ENCODE results near the gene DYNC1H1.

DYNC1H1 gene

DNA sequence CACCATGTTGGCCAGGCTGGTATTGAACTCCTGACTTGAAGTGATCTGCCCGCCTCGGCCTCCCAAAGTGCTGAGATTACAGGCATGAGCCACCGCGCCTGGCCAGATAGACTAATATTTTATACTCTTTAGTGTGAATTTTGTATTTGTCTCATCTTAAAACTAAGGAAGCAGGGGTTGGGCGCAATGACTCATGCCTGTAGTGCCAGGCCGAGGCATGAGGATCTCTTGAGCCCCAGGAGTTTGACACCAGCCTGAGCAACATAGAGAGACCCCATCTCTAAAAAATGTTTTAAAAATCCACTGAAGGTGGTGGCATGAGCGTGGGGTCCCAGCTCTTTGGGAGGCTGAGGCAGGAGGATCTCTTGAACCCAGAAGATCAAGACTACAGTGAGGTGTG is 9.0 kb downstream of the DYNC1H1 start:
- Histone ChIP-seq H2BK15ac (ENCODE audit: low read length) (no peak overlapping the region), H2AK5ac (ENCODE audit: low read depth, low read length) (no peak overlapping the region), H3K27ac (replicated peaks; ENCODE audit: low read length) (no peak overlapping the region), H3K4me2 (ENCODE audit: insufficient read depth, low read length, poor library complexity, severe bottlenecking) (no peak overlapping the region), H2BK5ac (ENCODE audit: low read length) (no peak overlapping the region), H3K14ac (ENCODE audit: low read length) (no peak overlapping the region), H3K9ac (ENCODE audit: low read depth, low read length, poor library complexity) (no peak overlapping the region), H3K4ac (ENCODE audit: low read length) (no peak overlapping the region), H3K18ac (ENCODE audit: low read length) (no peak overlapping the region), H2AFZ (ENCODE audit: low read length) (no peak overlapping the region), H3K27me3 (ENCODE audit: control insufficient read depth in 3 of 3, insufficient read depth in 3 of 3, low read depth in 1 of 3, low read length in 3 of 3) (no peaks in the 10 kb centered on the region), H3K4me1 (ENCODE audit: control insufficient read depth in 2 of 2, insufficient read depth in 1 of 2, low read depth in 1 of 2, low read length in 2 of 2) (no peaks in the 10 kb centered on the region), H4K8ac (ENCODE audit: low read depth, low read length) (no peak overlapping the region), H3K4me3 (ENCODE audit: low read length in 2 of 2) (no peak overlapping the region), H4K91ac (ENCODE audit: low read depth, low read length, poor library complexity) (no peak overlapping the region), H2BK12ac (ENCODE audit: low read length) (no peak overlapping the region), H2BK120ac (ENCODE audit: low read depth, low read length) (no peak overlapping the region), H3K79me1 (ENCODE audit: low read depth, low read length) (peaks cover 7% of the 10 kb centered on the region), H3K23ac (ENCODE audit: low read depth, low read length, poor library complexity) (no peak overlapping the region), H3K36me3 (replicated peaks in 1 of 2; ENCODE audit: control insufficient read depth in 2 of 2, insufficient read depth in 2 of 2, low read length in 2 of 2) (peaks cover 7 to 73% of the 10 kb centered on the region in 2 donors), H3K9me3 (replicated peaks in 1 of 2; ENCODE audit: control insufficient read depth in 2 of 2, insufficient read depth in 1 of 2, low read depth in 1 of 2, low read length in 2 of 2) (no peaks in the 10 kb centered on the region)
- DNase-seq (ENCODE audit: low spot score), result no peak
- no CpG with 5 or more reads among the region's 7 CpGs for WGBS, 2 donors (ENCODE audit: extremely low coverage in 2 of 2, insufficient read length in 2 of 2, insufficient replicate concordance in 1 of 2)

DNA sequence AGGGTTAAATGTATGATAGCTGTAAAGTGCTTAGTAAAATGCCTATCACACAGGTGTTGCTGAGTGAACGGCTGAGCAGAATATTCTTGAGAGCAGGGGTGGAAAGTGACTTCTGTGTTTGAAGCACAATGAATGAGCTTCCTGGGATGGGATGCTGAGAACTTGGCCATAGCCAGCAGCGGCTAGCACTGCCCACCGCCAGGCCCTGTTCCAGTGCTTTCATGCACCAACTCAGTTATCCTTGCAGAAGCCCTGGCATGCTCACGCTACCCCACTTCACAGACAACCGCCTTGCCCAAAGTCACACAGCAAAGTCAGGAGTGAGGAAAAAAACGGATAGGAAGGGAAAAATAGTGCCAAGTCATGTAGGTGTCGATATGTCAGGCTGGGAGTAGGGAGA is 10.9 kb downstream of the DYNC1H1 start:
- Histone ChIP-seq H4K91ac (ENCODE audit: low read depth, low read length, poor library complexity) (no peak overlapping the region), H3K27ac (replicated peaks; ENCODE audit: low read length) (no peak overlapping the region), H3K23ac (ENCODE audit: low read depth, low read length, poor library complexity) (no peak overlapping the region), H3K36me3 (replicated peaks in 1 of 2; ENCODE audit: control insufficient read depth in 2 of 2, insufficient read depth in 2 of 2, low read length in 2 of 2) (peaks cover 15 to 76% of the 10 kb centered on the region in 2 donors), H3K27me3 (ENCODE audit: control insufficient read depth in 3 of 3, insufficient read depth in 3 of 3, low read depth in 1 of 3, low read length in 3 of 3) (no peaks in the 10 kb centered on the region), H2BK120ac (ENCODE audit: low read depth, low read length) (no peak overlapping the region), H2BK12ac (ENCODE audit: low read length) (no peak overlapping the region), H2BK5ac (ENCODE audit: low read length) (no peak overlapping the region), H4K8ac (ENCODE audit: low read depth, low read length) (no peak overlapping the region), H3K18ac (ENCODE audit: low read length) (no peak overlapping the region), H3K9me3 (replicated peaks in 1 of 2; ENCODE audit: control insufficient read depth in 2 of 2, insufficient read depth in 1 of 2, low read depth in 1 of 2, low read length in 2 of 2) (no peaks in the 10 kb centered on the region), H3K4me2 (ENCODE audit: insufficient read depth, low read length, poor library complexity, severe bottlenecking) (no peak overlapping the region), H3K4me3 (ENCODE audit: low read length in 2 of 2) (no peak overlapping the region), H3K9ac (ENCODE audit: low read depth, low read length, poor library complexity) (no peak overlapping the region), H3K4me1 (ENCODE audit: control insufficient read depth in 2 of 2, insufficient read depth in 1 of 2, low read depth in 1 of 2, low read length in 2 of 2) (no peaks in the 10 kb centered on the region), H2AFZ (ENCODE audit: low read length) (no peak overlapping the region), H3K79me1 (ENCODE audit: low read depth, low read length) (peaks cover 7% of the 10 kb centered on the region), H2BK15ac (ENCODE audit: low read length) (no peak overlapping the region), H3K4ac (ENCODE audit: low read length) (no peak overlapping the region), H2AK5ac (ENCODE audit: low read depth, low read length) (no peak overlapping the region), H3K14ac (ENCODE audit: low read length) (no peak overlapping the region)
- DNase-seq (ENCODE audit: low spot score), result no peak
- no CpG with 5 or more reads among the region's 7 CpGs for WGBS, 2 donors (ENCODE audit: extremely low coverage in 2 of 2, insufficient read length in 2 of 2, insufficient replicate concordance in 1 of 2)

DNA sequence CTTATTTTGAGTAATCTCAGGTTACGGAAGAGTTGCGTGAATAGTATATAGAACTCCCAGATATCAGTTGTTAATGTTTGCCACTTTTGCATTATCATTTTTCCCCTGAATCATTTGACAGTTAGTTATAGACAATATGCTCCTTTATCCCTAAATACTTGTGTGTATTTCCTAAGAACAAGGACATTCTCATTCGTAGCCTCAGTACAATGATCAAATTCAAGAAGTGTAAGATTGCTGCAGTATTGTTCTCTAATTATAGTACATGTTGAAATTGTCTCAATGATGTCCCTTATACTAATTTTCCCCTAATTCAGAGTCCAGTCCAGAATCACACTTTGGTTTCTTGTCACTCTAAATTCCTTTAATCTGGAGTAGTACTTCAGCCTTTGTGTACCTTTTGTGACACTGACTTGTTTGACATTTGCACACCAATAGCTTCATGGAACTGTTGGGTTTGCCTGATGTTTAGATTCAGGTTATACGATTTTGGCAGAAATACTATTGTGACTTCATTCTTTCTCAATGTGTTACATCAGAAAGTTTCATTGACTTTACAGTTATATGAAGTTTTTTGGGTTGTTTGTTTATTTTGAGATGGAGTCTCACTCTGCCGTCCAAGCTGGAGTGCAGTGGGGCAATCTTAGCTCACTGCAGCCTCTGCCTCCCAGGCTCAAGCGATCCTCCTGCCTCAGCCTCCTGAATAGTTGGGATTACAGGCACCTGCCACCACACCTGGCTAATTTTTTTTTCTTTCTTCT is 13.1 kb downstream of the DYNC1H1 start:
- no peak overlapping the region for H4K8ac ChIP-seq (ENCODE audit: low read depth, low read length)
- no peak overlapping the region for H2BK5ac ChIP-seq (ENCODE audit: low read length)
- peaks cover 26 to 88% of the 10 kb centered on the region in 2 donors for H3K36me3 ChIP-seq (replicated peaks in 1 of 2; ENCODE audit: control insufficient read depth in 2 of 2, insufficient read depth in 2 of 2, low read length in 2 of 2)
- H3K4me2 ChIP-seq (ENCODE audit: insufficient read depth, low read length, poor library complexity, severe bottlenecking), result no peak overlapping the region
- H2AK5ac ChIP-seq (ENCODE audit: low read depth, low read length), result no peak overlapping the region
- no peaks in the 10 kb centered on the region for H3K27me3 ChIP-seq (ENCODE audit: control insufficient read depth in 3 of 3, insufficient read depth in 3 of 3, low read depth in 1 of 3, low read length in 3 of 3)
- no peak overlapping the region for H3K4ac ChIP-seq (ENCODE audit: low read length)
- no peak for DNase-seq (ENCODE audit: low spot score)
- H3K18ac ChIP-seq (ENCODE audit: low read length), result no peak overlapping the region
- H3K4me1 ChIP-seq (ENCODE audit: control insufficient read depth in 2 of 2, insufficient read depth in 1 of 2, low read depth in 1 of 2, low read length in 2 of 2), result no peaks in the 10 kb centered on the region
- H3K79me1 ChIP-seq (ENCODE audit: low read depth, low read length), result peaks cover 6% of the 10 kb centered on the region
- H3K23ac ChIP-seq (ENCODE audit: low read depth, low read length, poor library complexity), result no peak overlapping the region
- H3K9ac ChIP-seq (ENCODE audit: low read depth, low read length, poor library complexity), result no peak overlapping the region
- H2AFZ ChIP-seq (ENCODE audit: low read length), result no peak overlapping the region
- no peak overlapping the region for H2BK12ac ChIP-seq (ENCODE audit: low read length)
- H3K9me3 ChIP-seq (replicated peaks in 1 of 2; ENCODE audit: control insufficient read depth in 2 of 2, insufficient read depth in 1 of 2, low read depth in 1 of 2, low read length in 2 of 2), result no peaks in the 10 kb centered on the region
- no peak overlapping the region for H3K27ac ChIP-seq (replicated peaks; ENCODE audit: low read length)
- no peak overlapping the region for H3K14ac ChIP-seq (ENCODE audit: low read length)
- WGBS, 2 donors (ENCODE audit: extremely low coverage in 2 of 2, insufficient read length in 2 of 2, insufficient replicate concordance in 1 of 2), result no CpG with 5 or more reads among the region's 6 CpGs
- no peak overlapping the region for H4K91ac ChIP-seq (ENCODE audit: low read depth, low read length, poor library complexity)
- no peak overlapping the region for H2BK120ac ChIP-seq (ENCODE audit: low read depth, low read length)
- no peak overlapping the region for H3K4me3 ChIP-seq (ENCODE audit: low read length in 2 of 2)
- no peak overlapping the region for H2BK15ac ChIP-seq (ENCODE audit: low read length)

DNA sequence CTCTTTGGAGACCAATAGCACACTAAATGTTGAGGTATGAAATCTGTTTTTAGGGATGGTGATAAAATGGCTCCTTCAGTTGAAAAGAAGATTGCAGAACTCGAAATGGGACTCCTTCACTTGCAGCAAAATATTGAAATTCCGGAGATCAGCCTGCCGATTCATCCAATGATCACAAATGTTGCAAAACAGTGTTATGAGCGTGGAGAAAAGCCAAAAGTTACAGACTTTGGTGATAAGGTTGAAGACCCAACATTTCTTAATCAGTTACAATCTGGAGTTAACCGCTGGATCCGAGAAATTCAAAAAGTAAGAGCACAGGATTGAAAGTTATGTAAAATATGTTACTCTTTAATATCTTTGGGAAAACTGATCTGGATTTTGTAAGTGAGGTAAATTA is 15.3 kb downstream of the DYNC1H1 start:
- Histone ChIP-seq H2AFZ (ENCODE audit: low read length) (no peak overlapping the region), H3K18ac (ENCODE audit: low read length) (no peak overlapping the region), H2BK120ac (ENCODE audit: low read depth, low read length) (no peak overlapping the region), H3K23ac (ENCODE audit: low read depth, low read length, poor library complexity) (no peak overlapping the region), H3K27me3 (ENCODE audit: control insufficient read depth in 3 of 3, insufficient read depth in 3 of 3, low read depth in 1 of 3, low read length in 3 of 3) (no peaks in the 10 kb centered on the region), H3K79me1 (ENCODE audit: low read depth, low read length) (peaks cover 3% of the 10 kb centered on the region), H2BK15ac (ENCODE audit: low read length) (no peak overlapping the region), H3K9ac (ENCODE audit: low read depth, low read length, poor library complexity) (no peak overlapping the region), H2BK5ac (ENCODE audit: low read length) (no peak overlapping the region), H3K4me2 (ENCODE audit: insufficient read depth, low read length, poor library complexity, severe bottlenecking) (no peak overlapping the region), H3K4ac (ENCODE audit: low read length) (no peak overlapping the region), H3K14ac (ENCODE audit: low read length) (no peak overlapping the region), H2AK5ac (ENCODE audit: low read depth, low read length) (no peak overlapping the region), H3K27ac (replicated peaks; ENCODE audit: low read length) (no peak overlapping the region), H4K91ac (ENCODE audit: low read depth, low read length, poor library complexity) (no peak overlapping the region), H3K4me1 (ENCODE audit: control insufficient read depth in 2 of 2, insufficient read depth in 1 of 2, low read depth in 1 of 2, low read length in 2 of 2) (no peaks in the 10 kb centered on the region), H3K36me3 (replicated peaks in 1 of 2; ENCODE audit: control insufficient read depth in 2 of 2, insufficient read depth in 2 of 2, low read length in 2 of 2) (peaks cover 36 to 94% of the 10 kb centered on the region in 2 donors), H4K8ac (ENCODE audit: low read depth, low read length) (no peak overlapping the region), H3K4me3 (ENCODE audit: low read length in 2 of 2) (no peak overlapping the region), H2BK12ac (ENCODE audit: low read length) (no peak overlapping the region), H3K9me3 (replicated peaks in 1 of 2; ENCODE audit: control insufficient read depth in 2 of 2, insufficient read depth in 1 of 2, low read depth in 1 of 2, low read length in 2 of 2) (no peaks in the 10 kb centered on the region)
- WGBS, 2 donors (ENCODE audit: extremely low coverage in 2 of 2, insufficient read length in 2 of 2, insufficient replicate concordance in 1 of 2), result no CpG with 5 or more reads among the region's 6 CpGs
- DNase-seq (ENCODE audit: low spot score), result no peak
